Upper lobe of right lung (tissue), 1 donor: ENCODE measurements around the gene ADGRD1. TPM values are rescaled to one million over a fixed set of nuclear protein-coding genes. Genes with fewer than 3 reads are reported as not detected.

Experiments
- ATAC-seq: fragments of 200-7000 bp; cut with Tn5 transposase; one replicate; pipeline ENCODE4 v1.9.1; 2020; ENCODE audit warnings: mild to moderate bottlenecking, moderate library complexity
- DNase-seq: peaks from one replicate; pipeline ENCODE4 v3.0.0-alpha.2; 2020
- H3K27ac ChIP-seq: fragments of 200-600 bp; one replicate; pipeline ENCODE4 v1.8.0; 2022
- H3K27me3 ChIP-seq: fragments of 200-600 bp; one replicate; pipeline ENCODE4 v1.8.0; 2022; ENCODE audit warnings: mild to moderate bottlenecking
- H3K36me3 ChIP-seq: fragments of 200-600 bp; one replicate; pipeline ENCODE4 v1.8.0; 2022
- H3K4me1 ChIP-seq: fragments of 200-600 bp; one replicate; pipeline ENCODE4 v1.8.0; 2022
- H3K4me3 ChIP-seq: fragments of 200-600 bp; one replicate; pipeline ENCODE4 v1.8.0; 2022; ENCODE audit warnings: mild to moderate bottlenecking
- H3K9me3 ChIP-seq: fragments of 200-600 bp; one replicate; pipeline ENCODE4 v1.8.0; 2022
- CTCF ChIP-seq: fragments of 200-600 bp; IDR thresholded peaks from one replicate; pipeline ENCODE4 v1.8.0; 2022; ENCODE audit warnings: antibody characterized with exemption
- intact Hi-C: fragments of 100-400 bp; cut with DNase I; formaldehyde crosslinking; loops from one replicate; pipeline ENCODE4 v1.11.0; 2022
- total RNA-seq: library from RNA; stranded (reverse); fragmentation: NEBNext Ultra II Directional; extraction: Animal tissue kit (Norgen Biotek cat#: 25700); gene quantifications from one replicate; pipeline ENCODE4 v1.2.1, GENCODE V29; 2021
- donor health status: DM: no; HTN: yes; CAD: no; lungs with severe emphysema.

The ADGRD1 gene
- total RNA-seq, 1 donor from 2014 or later = 113 TPM

GRCh38 chr12:131120831-131121271 lies 167.1 kb downstream of the ADGRD1 start:
- DNase-seq (no peak), ATAC-seq (no peak)
- no peaks in the 10 kb centered on the region for H3K27me3 ChIP-seq
- H3K4me3 ChIP-seq = no peak overlapping the region
- intact Hi-C loops = no loop called here
- H3K27ac ChIP-seq = no peak overlapping the region
- H3K9me3 ChIP-seq = no peaks in the 10 kb centered on the region
- peaks cover 8% of the 10 kb centered on the region for H3K36me3 ChIP-seq
- H3K4me1 ChIP-seq = peaks cover 4% of the 10 kb centered on the region
- no peak for TF ChIP-seq CTCF

- Histone ChIP-seq H3K4me3 (no peak overlapping the region), H3K9me3 (no peaks in the 10 kb centered on the region), H3K27me3 (no peaks in the 10 kb centered on the region), H3K4me1 (no peaks in the 10 kb centered on the region), H3K36me3 (peaks cover 8% of the 10 kb centered on the region), H3K27ac (no peak overlapping the region)
- ATAC-seq (no peak), DNase-seq (no peak)
- no peak for TF ChIP-seq CTCF
- intact Hi-C loops = no loop called here
Measured at GRCh38 chr12:131121705-131122405, 168.1 kb downstream of the ADGRD1 start.

- DNase-seq (no peak), ATAC-seq (no peak)
- H3K27me3 ChIP-seq = no peaks in the 10 kb centered on the region
- intact Hi-C loops = no loop called here
- no peaks in the 10 kb centered on the region for H3K4me1 ChIP-seq
- TF ChIP-seq CTCF = no peak
- no peaks in the 10 kb centered on the region for H3K9me3 ChIP-seq
- no peak overlapping the region for H3K27ac ChIP-seq
- H3K36me3 ChIP-seq = peaks cover 8% of the 10 kb centered on the region
- no peak overlapping the region for H3K4me3 ChIP-seq
Measured at GRCh38 chr12:131122631-131123030, 168.9 kb downstream of the ADGRD1 start.

- intact Hi-C loops = no loop called here
- TF ChIP-seq CTCF = no peak
- ATAC-seq (no peak), DNase-seq (no peak)
- peaks cover 3% of the 10 kb centered on the region for H3K36me3 ChIP-seq
- no peak overlapping the region for H3K4me3 ChIP-seq
- no peak overlapping the region for H3K27ac ChIP-seq
- no peaks in the 10 kb centered on the region for H3K4me1 ChIP-seq
- H3K27me3 ChIP-seq = no peaks in the 10 kb centered on the region
- H3K9me3 ChIP-seq = no peaks in the 10 kb centered on the region
Measured at GRCh38 chr12:131123817-131124216, 170.1 kb downstream of the ADGRD1 start.

GRCh38 chr12:131124487-131125280 lies 171.0 kb downstream of the ADGRD1 start:
- no peak overlapping the region for H3K27ac ChIP-seq
- no peaks in the 10 kb centered on the region for H3K4me1 ChIP-seq
- H3K27me3 ChIP-seq = no peaks in the 10 kb centered on the region
- intact Hi-C loops = no loop called here
- no peak for DNase-seq
- no peak for ATAC-seq
- no peak overlapping the region for H3K4me3 ChIP-seq
- no peaks in the 10 kb centered on the region for H3K9me3 ChIP-seq
- no peak for TF ChIP-seq CTCF
- H3K36me3 ChIP-seq = peaks cover 3% of the 10 kb centered on the region
